OCI-LY7 (cell line): ENCODE data around the gene PBX1. TPM values are rescaled to one million over a fixed set of nuclear protein-coding genes. Genes with fewer than 3 reads are reported as not detected.

ENCODE experiments used
- BruUV-seq: library from RNA; stranded (reverse); fragments of 400-500 nt; replicated peaks from 2 replicates; lab custom pipeline; 2021; lab: Mats Ljungman, UMichigan
- CTCF ChIA-PET: fragments of 300-600 bp; sonication (Branson Sonifier 250); formaldehyde crosslinking; loops from one replicate; lab custom pipeline; 2022; ENCODE audit warnings: antibody characterized with exemption; ENCODE audit not compliant: unreplicated experiment; lab: Charles Lee
- POLR2A ChIA-PET: fragments of 300-600 bp; sonication (Branson Sonifier 250); formaldehyde crosslinking; loops from one replicate; lab custom pipeline; 2022; ENCODE audit warnings: antibody characterized with exemption; lab: Charles Lee
- DNase-seq: peaks from one replicate; pipeline ENCODE4 v3.0.0-alpha.2; 2015; ENCODE audit warnings: low spot score
- H2AFZ ChIP-seq: fragments of 200-600 bp; sonication (generic), shearing (Covaris generic); 2 replicates; pipeline ENCODE4 v1.6.1; 2014; ENCODE audit warnings: mild to moderate bottlenecking, antibody characterized with exemption, low read length, moderate library complexity
- H3K27ac ChIP-seq: fragments of 200-600 bp; sonication (generic); 2 replicates; pipeline ENCODE4 v1.5.1; 2014; ENCODE audit warnings: mixed run types, low read depth, mild to moderate bottlenecking, moderate library complexity, low read length, inconsistent platforms; ENCODE audit not compliant: poor library complexity, severe bottlenecking
- H3K36me3 ChIP-seq: fragments of 200-600 bp; sonication (generic); 2 replicates; pipeline ENCODE4 v1.6.1; 2014; ENCODE audit warnings: mild to moderate bottlenecking, antibody characterized with exemption, low read length, moderate library complexity, mixed read lengths; ENCODE audit not compliant: insufficient read depth
- H3K4me1 ChIP-seq: fragments of 200-600 bp; sonication (generic); 2 replicates; pipeline ENCODE4 v1.5.1; 2014; ENCODE audit warnings: mild to moderate bottlenecking, low read length; ENCODE audit not compliant: insufficient read depth, poor library complexity, severe bottlenecking
- H3K4me2 ChIP-seq: fragments of 200-600 bp; sonication (generic); 2 replicates; pipeline ENCODE4 v1.6.1; 2014; ENCODE audit warnings: mild to moderate bottlenecking, low read length
- H3K4me3 ChIP-seq: fragments of 200-600 bp; sonication (generic); 2 replicates; pipeline ENCODE4 v1.5.1; 2014; ENCODE audit warnings: mild to moderate bottlenecking, low read depth, low read length; ENCODE audit not compliant: poor library complexity, severe bottlenecking
- H3K79me2 ChIP-seq: fragments of 200-600 bp; sonication (generic); 2 replicates; pipeline ENCODE4 v1.6.1; 2016; ENCODE audit warnings: low read depth, mild to moderate bottlenecking, low read length, moderate library complexity, mixed read lengths; ENCODE audit not compliant: insufficient read depth
- H3K9me2 ChIP-seq: fragments of 200-600 bp; sonication (generic); 2 replicates; pipeline ENCODE4 v1.6.1; 2016; ENCODE audit warnings: mild to moderate bottlenecking, low read length, mixed read lengths; ENCODE audit not compliant: insufficient read depth
- H3K9me3 ChIP-seq: fragments of 200-600 bp; sonication (generic); 2 replicates; pipeline ENCODE4 v1.6.1; 2014; ENCODE audit warnings: mild to moderate bottlenecking, mixed run types, low read length, mixed read lengths
- H4K20me1 ChIP-seq: fragments of 200-600 bp; sonication (generic); 2 replicates; pipeline ENCODE4 v1.6.1; 2014; ENCODE audit warnings: mild to moderate bottlenecking, antibody characterized with exemption, low read length, moderate library complexity, mixed read lengths; ENCODE audit not compliant: insufficient read depth
- EZH2phosphoT487 ChIP-seq: fragments of 200-600 bp; sonication (generic); IDR thresholded peaks from 2 replicates; pipeline ENCODE4 v1.6.1; 2018; ENCODE audit warnings: low read depth, borderline replicate concordance, mild to moderate bottlenecking, mixed run types, antibody characterized with exemption, low read length, moderate library complexity, mixed read lengths
- intact Hi-C: fragments of 100-400 bp; cut with micrococcal nuclease; formaldehyde crosslinking; loops from one replicate; pipeline ENCODE4 v1.10.0; 2022; ENCODE audit not compliant: unreplicated experiment
- total RNA-seq, 2 experiments: library from RNA; depleted of rRNA in 1 of 2; stranded (reverse); fragments of >200 nt in 1 of 2; shearing (Covaris generic) in 1 of 2; gene quantifications; 2 replicates each; pipeline ENCODE4 v1.2.3, GENCODE V29; 2014 to 2022
- TF ChIP-seq, protein P1 (sequence below): fragments of 200-600 bp; sonication (generic); conservative IDR thresholded peaks from 2 replicates; pipeline ENCODE4 v1.5.1; 2014; ENCODE audit warnings: mild to moderate bottlenecking, antibody characterized with exemption, low read length, moderate library complexity, mixed read lengths

Gene PBX1
- total RNA-seq, 2 experiments from 2014 or later = not detected

GRCh38 chr1:164723296-164723798 is 164.4 kb downstream of the PBX1 start:
- intact Hi-C loops = no loop called here
- Histone ChIP-seq H3K4me1 (no peaks in the 10 kb centered on the region), H4K20me1 (no peaks in the 10 kb centered on the region), H3K4me2 (no peak overlapping the region), H3K4me3 (no peak overlapping the region), H2AFZ (no peak overlapping the region), H3K79me2 (no peaks in the 10 kb centered on the region), H3K9me3 (no peaks in the 10 kb centered on the region), H3K9me2 (no peaks in the 10 kb centered on the region), H3K27ac (no peak overlapping the region), H3K36me3 (no peaks in the 10 kb centered on the region)
- ChIA-PET POLR2A (interaction anchor here (0.5 kb wide), 1 partner anchor 323 kb away, joined by 3 read pairs; no protein-coding TSS in a partner anchor), CTCF (no interaction called here)
- DNase-seq = no peak
- BruUV-seq = no TSS peak
- TF ChIP-seq, protein P1, sequence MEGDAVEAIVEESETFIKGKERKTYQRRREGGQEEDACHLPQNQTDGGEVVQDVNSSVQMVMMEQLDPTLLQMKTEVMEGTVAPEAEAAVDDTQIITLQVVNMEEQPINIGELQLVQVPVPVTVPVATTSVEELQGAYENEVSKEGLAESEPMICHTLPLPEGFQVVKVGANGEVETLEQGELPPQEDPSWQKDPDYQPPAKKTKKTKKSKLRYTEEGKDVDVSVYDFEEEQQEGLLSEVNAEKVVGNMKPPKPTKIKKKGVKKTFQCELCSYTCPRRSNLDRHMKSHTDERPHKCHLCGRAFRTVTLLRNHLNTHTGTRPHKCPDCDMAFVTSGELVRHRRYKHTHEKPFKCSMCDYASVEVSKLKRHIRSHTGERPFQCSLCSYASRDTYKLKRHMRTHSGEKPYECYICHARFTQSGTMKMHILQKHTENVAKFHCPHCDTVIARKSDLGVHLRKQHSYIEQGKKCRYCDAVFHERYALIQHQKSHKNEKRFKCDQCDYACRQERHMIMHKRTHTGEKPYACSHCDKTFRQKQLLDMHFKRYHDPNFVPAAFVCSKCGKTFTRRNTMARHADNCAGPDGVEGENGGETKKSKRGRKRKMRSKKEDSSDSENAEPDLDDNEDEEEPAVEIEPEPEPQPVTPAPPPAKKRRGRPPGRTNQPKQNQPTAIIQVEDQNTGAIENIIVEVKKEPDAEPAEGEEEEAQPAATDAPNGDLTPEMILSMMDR = no peak
- no peak for TF ChIP-seq EZH2phosphoT487

- no peaks in the 10 kb centered on the region for H3K79me2 ChIP-seq
- H3K4me3 ChIP-seq = no peak overlapping the region
- POLR2A ChIA-PET = interaction anchor here (1.0 kb wide), 1 partner anchor 31 kb away, joined by 3 read pairs; no protein-coding TSS in a partner anchor
- no peak for DNase-seq
- no peak overlapping the region for H2AFZ ChIP-seq
- H4K20me1 ChIP-seq = no peaks in the 10 kb centered on the region
- no peaks in the 10 kb centered on the region for H3K9me3 ChIP-seq
- H3K9me2 ChIP-seq = no peaks in the 10 kb centered on the region
- intact Hi-C loops = no loop called here
- no peak for TF ChIP-seq EZH2phosphoT487
- TF ChIP-seq, protein P1 = no peak
- no peaks in the 10 kb centered on the region for H3K4me1 ChIP-seq
- H3K27ac ChIP-seq = no peak overlapping the region
- H3K36me3 ChIP-seq = no peaks in the 10 kb centered on the region
- BruUV-seq = no TSS peak
- CTCF ChIA-PET = no interaction called here
- no peak overlapping the region for H3K4me2 ChIP-seq
Measured at GRCh38 chr1:164725401-164725800, 166.4 kb downstream of the PBX1 start.

GRCh38 chr1:164726235-164726634 is 167.3 kb downstream of the PBX1 start:
- ChIA-PET CTCF (no interaction called here), POLR2A (interaction anchor here (1.0 kb wide), 1 partner anchor 30 kb away, joined by 3 read pairs; no protein-coding TSS in a partner anchor)
- no peak overlapping the region for H3K27ac ChIP-seq
- no peak overlapping the region for H3K4me3 ChIP-seq
- H3K9me2 ChIP-seq = no peaks in the 10 kb centered on the region
- no peaks in the 10 kb centered on the region for H3K79me2 ChIP-seq
- H2AFZ ChIP-seq = no peak overlapping the region
- no peaks in the 10 kb centered on the region for H3K4me1 ChIP-seq
- no TSS peak for BruUV-seq
- H3K36me3 ChIP-seq = no peaks in the 10 kb centered on the region
- intact Hi-C loops = no loop called here
- TF ChIP-seq, protein P1 = no peak
- no peak for TF ChIP-seq EZH2phosphoT487
- H4K20me1 ChIP-seq = no peaks in the 10 kb centered on the region
- DNase-seq = no peak
- no peaks in the 10 kb centered on the region for H3K9me3 ChIP-seq
- no peak overlapping the region for H3K4me2 ChIP-seq
